Heart left ventricle (tissue), 16 donors: ENCODE results near the gene MYH16. TPM values are rescaled to one million over a fixed set of nuclear protein-coding genes. Genes with fewer than 3 reads are reported as not detected.

Experiments
- ATAC-seq, 4 donors: fragments of 200-7000 bp; cut with Tn5 transposase; one replicate each; pipeline ENCODE4 v1.9.1; 2020 to 2022; ENCODE audit warnings: moderate library complexity in 4 of 4, mild to moderate bottlenecking in 3 of 4, moderate number of reproducible peaks in 1 of 4
- DNase-seq, 5 donors: peaks; one replicate each; pipeline ENCODE4 v3.0.0-alpha.2; 2020
- H3K27ac ChIP-seq, 12 donors: fragments of 200-600 bp; sonication (generic) in 4 of 12; one replicate each; pipeline versions ENCODE4 v1.5.0 to v1.8.0; 2016 to 2022; ENCODE audit warnings: mild to moderate bottlenecking in 2 of 12
- H3K27me3 ChIP-seq, 9 donors: fragments of 200-600 bp; sonication (generic) in 2 of 9; one replicate each; pipeline versions ENCODE4 v1.5.1 to v1.8.0; 2016 to 2022; ENCODE audit warnings: mild to moderate bottlenecking in 3 of 9
- H3K36me3 ChIP-seq, 9 donors: fragments of 200-600 bp; sonication (generic) in 2 of 9; one replicate each; pipeline versions ENCODE4 v1.5.0 to v1.8.0; 2018 to 2022; ENCODE audit warnings: mild to moderate bottlenecking in 2 of 9
- H3K4me1 ChIP-seq, 12 donors: fragments of 200-600 bp; sonication (generic) in 4 of 12; one replicate each; pipeline versions ENCODE4 v1.5.0 to v1.8.0; 2016 to 2022; ENCODE audit warnings: mild to moderate bottlenecking in 3 of 12
- H3K4me3 ChIP-seq, 12 donors: fragments of 200-600 bp; sonication (generic) in 4 of 12; one replicate each; pipeline versions ENCODE4 v1.5.0 to v1.8.0; 2017 to 2022; ENCODE audit warnings: mild to moderate bottlenecking in 9 of 12, moderate library complexity in 4 of 12
- H3K9me3 ChIP-seq, 12 donors: fragments of 200-600 bp; sonication (generic) in 4 of 12; one replicate each; pipeline versions ENCODE4 v1.5.0 to v1.8.0; 2016 to 2022; ENCODE audit warnings: mild to moderate bottlenecking in 1 of 12
- CTCF ChIP-seq, 12 donors: fragments of 200-600 bp; sonication (generic) in 4 of 12; IDR thresholded peaks; one replicate each; pipeline versions ENCODE4 v1.5.0 to v1.8.0; 2018 to 2022; ENCODE audit warnings: antibody characterized with exemption in 12 of 12, mild to moderate bottlenecking in 5 of 12
- POLR2A ChIP-seq, 2 donors: fragments of 450-650 bp; IDR thresholded peaks; one replicate each; pipeline ENCODE4 v1.6.1; 2017; ENCODE audit warnings: antibody characterized with exemption in 2 of 2, mild to moderate bottlenecking in 2 of 2, moderate library complexity in 2 of 2
- WGBS, 4 donors: extraction: QIAGEN DNeasy Blood & Tissue Kit in 2 of 4; methylation state at CpG; one replicate each; pipeline versions ENCODE4 v1.1.5 to v1.1.7; 2013 to 2018; 5-methylcytosine and 5-hydroxymethylcytosine counted together
- intact Hi-C, 10 donors: fragments of 100-400 bp; cut with DNase I; formaldehyde crosslinking; loops; one replicate each; pipeline versions ENCODE4 v1.11.1 to v1.14.2; 2022
- polyA plus RNA-seq, 2 donors: library from polyadenylated mRNA; stranded (reverse); fragments of 200-250 nt; gene quantifications; one replicate each; pipeline ENCODE4 v1.2.3, GENCODE V29; 2013
- total RNA-seq, 9 donors: library from RNA; depleted of rRNA in 2 of 9; stranded (reverse); fragments of >200 nt in 2 of 9; fragmentation: NEBNext Ultra II Directional in 3 of 9; extraction: Animal tissue kit (Norgen Biotek cat#: 25700) in 3 of 9; gene quantifications; one replicate each; pipeline versions ENCODE4 v1.1.0 to v1.2.4, GENCODE V29; 2016 to 2023
- donor health status: ischemic (EF 13 %, LVEDD 7.1; RV severe dilation, severe dysfunction).
- donor health status: healthy with polysubstance abuse.
- donor health status: DM: no; HTN: yes; CAD: no.
- donor health status: DM: no; HTN: no; CAD: no.
- donor health status: ischemic (EF 25% LVEDD 6.9; RV normal size, moderate dysfunction).
- donor health status: ischemic (EF 25% LVEDD 5.7; RV mildly dilated, moderate dysfunction).
- donor health status: healthy.
- donor health status: DM: yes; HTN: yes; CAD: no.
- donor health status: ischemic (EF 35%, LVEDD 5.7; RV mildly dilated, moderate dysfunction).
- donor health status: nonischemic (EF 11% LVEDD 7.7; RV severe dilation, severe dysfunction).
- donor health status: DM: yes; HTN: yes; CAD: no.
- donor health status: PGD.
- donor health status: ischemic (EF 29% LVEDD 5.4; RV normal size, mild dysfunction).
- donor health status: nonischemic (EF 23%, LVEDD 6.1; RV moderate dilation, normal function).

The MYH16 gene
- total and polyA plus RNA-seq, 11 donors = not detected

- ATAC-seq = no peak
- WGBS, 4 donors = 79 to 80% (median 80%) methylated on average over 10 of the region's 10 CpGs
- TF ChIP-seq POLR2A (IDR thresholded peaks at IDR 0.05) = no peak
- TF ChIP-seq CTCF (IDR thresholded peaks at IDR 0.05) = no peak
Measured at GRCh38 chr7:99248391-99249095, 24.1 kb upstream of the MYH16 start.

GRCh38 chr7:99249985-99250575 is 22.6 kb upstream of the MYH16 start:
- H3K4me3 ChIP-seq = no peak overlapping the region
- peak in 1 of 5 donors; percentile 34 for DNase-seq
- no peaks in the 10 kb centered on the region for H3K9me3 ChIP-seq
- peaks cover 0 to 7% (median 0%) of the 10 kb centered on the region in 12 donors for H3K4me1 ChIP-seq
- H3K27ac ChIP-seq = no peak overlapping the region
- ATAC-seq = no peak
- H3K36me3 ChIP-seq = no peaks in the 10 kb centered on the region
- 82 to 91% (median 87%) methylated on average over 7 to 8 of the region's 8 CpGs for WGBS, 4 donors
- intact Hi-C loops = no loop called here
- TF ChIP-seq CTCF (IDR thresholded peaks at IDR 0.05) (no peak), POLR2A (IDR thresholded peaks at IDR 0.05) (no peak)
- peaks cover 0 to 10% (median 0%) of the 10 kb centered on the region in 9 donors for H3K27me3 ChIP-seq

More at GRCh38 chr7:99248391-99249095, 24.1 kb upstream of the MYH16 start:
- H3K9me3 ChIP-seq = no peaks in the 10 kb centered on the region
- no peak overlapping the region for H3K27ac ChIP-seq
- no peaks in the 10 kb centered on the region for H3K36me3 ChIP-seq
- peak in 1 of 5 donors; percentile 7 for DNase-seq
- intact Hi-C loops = no loop called here
- H3K4me3 ChIP-seq = no peak overlapping the region
- H3K4me1 ChIP-seq = peaks cover 0 to 7% (median 0%) of the 10 kb centered on the region in 12 donors
- peaks cover 0 to 10% (median 0%) of the 10 kb centered on the region in 9 donors for H3K27me3 ChIP-seq

- no peak for TF ChIP-seq CTCF (IDR thresholded peaks at IDR 0.05)
- TF ChIP-seq POLR2A (IDR thresholded peaks at IDR 0.05) = no peak
- intact Hi-C loops = no loop called here
- 59 to 67% (median 60%) methylated on average over 16 to 18 of the region's 18 CpGs for WGBS, 4 donors
- Histone ChIP-seq H3K36me3 (no peaks in the 10 kb centered on the region), H3K4me1 (peaks cover 0 to 7% (median 0%) of the 10 kb centered on the region in 12 donors), H3K9me3 (no peaks in the 10 kb centered on the region), H3K27me3 (peaks cover 0 to 10% (median 0%) of the 10 kb centered on the region in 9 donors), H3K27ac (no peak overlapping the region), H3K4me3 (no peak overlapping the region)
- ATAC-seq = no peak
- no peak for DNase-seq
Measured at GRCh38 chr7:99252166-99252895, 20.3 kb upstream of the MYH16 start.

- Histone ChIP-seq H3K4me3 (no peak overlapping the region), H3K27ac (no peak overlapping the region), H3K36me3 (no peaks in the 10 kb centered on the region), H3K27me3 (peaks cover 0 to 10% (median 0%) of the 10 kb centered on the region in 9 donors), H3K4me1 (peaks cover 0 to 3% (median 0%) of the 10 kb centered on the region in 12 donors), H3K9me3 (no peaks in the 10 kb centered on the region)
- no peak for TF ChIP-seq CTCF (IDR thresholded peaks at IDR 0.05)
- TF ChIP-seq POLR2A (IDR thresholded peaks at IDR 0.05) = no peak
- ATAC-seq = peak in 2 of 4 donors; percentile 20 to 28
- intact Hi-C loops = no loop called here
- DNase-seq = peak in 2 of 5 donors; percentile 37 to 43
- WGBS, 4 donors = 40 to 51% (median 46%) methylated on average over 9 of the region's 9 CpGs
Measured at GRCh38 chr7:99253369-99253768, 19.3 kb upstream of the MYH16 start.
